ENCODE measurements around the gene DIMT1.

The DIMT1 gene

DNA sequence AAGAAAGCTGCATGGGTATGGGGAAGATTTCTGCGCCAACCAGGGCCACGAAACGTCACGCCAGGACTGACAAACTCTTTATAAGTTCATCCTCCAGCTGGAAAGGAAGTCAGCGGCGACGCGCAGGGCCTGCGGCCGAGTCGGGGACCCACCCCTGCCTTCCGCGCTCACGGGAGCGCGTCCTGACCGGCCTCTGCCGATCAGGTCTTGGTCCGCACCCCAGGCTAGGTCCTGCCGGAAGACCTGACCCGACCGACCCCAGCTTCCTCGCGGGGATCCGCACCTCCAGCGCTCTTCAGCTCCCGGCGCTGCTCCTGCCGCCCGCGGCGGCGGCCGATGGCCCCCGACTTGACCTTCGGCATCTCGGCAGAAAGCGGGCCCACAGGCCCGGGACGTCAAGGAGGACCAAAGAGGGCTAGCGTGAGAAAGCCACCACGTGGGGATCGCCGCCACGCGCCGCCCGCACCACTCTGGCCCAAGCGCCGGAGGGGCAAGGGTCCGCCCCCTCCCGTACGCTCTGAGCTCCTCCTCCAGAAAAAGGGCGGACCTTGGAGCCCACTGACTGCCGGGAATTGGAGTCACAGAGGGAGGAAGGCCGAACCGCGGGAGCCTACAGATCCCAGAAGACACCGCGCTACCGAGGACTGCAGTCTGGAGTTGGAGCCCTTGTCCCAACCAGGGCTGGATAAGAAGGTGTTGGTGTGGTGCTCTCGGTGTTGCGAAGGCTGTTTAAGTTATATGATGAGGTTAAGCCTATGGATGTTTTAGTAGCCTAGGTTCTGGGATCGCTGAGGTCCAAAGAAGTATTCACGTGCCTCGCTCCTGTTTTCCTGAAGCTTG, at the start of gene DIMT1:
DIMT1 (minus strand) TSS at position 495 of the 840 bp plus-strand sequence; CDS start at position 362, 133 bp downstream.
- no peak for TF ChIP-seq CTCF (IDR thresholded peaks at IDR 0.05; ENCODE audit: insufficient read depth, low read depth, low read length, missing control alignments)
- H3K4me3 ChIP-seq (ENCODE audit: low read length): peak within 1 kb of the TSS; percentile 96
- peak; percentile 99 for DNase-seq (ENCODE audit: low read depth)

DNA sequence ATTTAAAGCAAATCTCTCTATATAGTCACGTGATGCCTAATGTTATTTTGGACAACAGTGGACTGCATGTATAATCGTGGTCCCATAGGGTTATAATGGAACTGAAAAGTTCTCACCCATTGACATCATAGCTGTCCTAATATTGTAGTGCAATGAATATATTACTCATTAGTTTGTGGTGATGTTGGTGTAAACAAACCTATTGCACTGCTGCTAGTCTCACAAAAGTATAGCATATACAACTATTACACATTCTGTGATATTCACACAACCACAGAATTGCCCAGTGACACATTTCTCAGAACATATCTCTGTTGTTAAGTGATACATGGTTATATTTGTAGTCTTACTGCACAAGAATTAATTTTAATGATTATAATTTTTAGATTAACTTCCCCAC, 46.6 kb upstream of the DIMT1 start:
- no peak for DNase-seq (ENCODE audit: low read depth)
- H3K4me3 ChIP-seq (ENCODE audit: low read length): no peak overlapping the region
- no peak for TF ChIP-seq CTCF (IDR thresholded peaks at IDR 0.05; ENCODE audit: insufficient read depth, low read depth, low read length, missing control alignments)

DNA sequence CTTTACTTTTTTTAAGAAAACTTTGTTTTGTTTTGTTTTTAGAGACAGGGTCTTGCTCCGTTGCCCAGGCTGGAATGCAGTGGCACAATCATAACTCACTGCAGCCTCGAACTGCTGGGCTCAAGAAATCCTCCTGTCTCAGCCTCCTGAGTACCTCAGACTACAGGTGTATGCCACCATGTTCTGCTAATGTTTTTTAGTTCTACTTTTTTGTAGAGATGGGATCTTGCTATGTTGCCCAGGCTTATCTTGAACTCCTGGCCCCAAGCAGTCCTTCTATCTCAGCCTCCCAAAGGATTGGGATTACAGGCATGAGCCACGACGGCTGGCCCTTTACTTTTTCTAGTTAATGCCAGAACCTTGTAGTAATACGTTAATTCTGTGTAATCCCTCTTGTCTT, 44.8 kb upstream of the DIMT1 start:
- TF ChIP-seq CTCF (IDR thresholded peaks at IDR 0.05; ENCODE audit: insufficient read depth, low read depth, low read length, missing control alignments): no peak
- H3K4me3 ChIP-seq (ENCODE audit: low read length): no peak overlapping the region
- no peak for DNase-seq (ENCODE audit: low read depth)

- no peak for TF ChIP-seq CTCF (IDR thresholded peaks at IDR 0.05; ENCODE audit: insufficient read depth, low read depth, low read length, missing control alignments)
- no peak for DNase-seq (ENCODE audit: low read depth)
Measured at GRCh38 chr5:62432621-62433064, 28.9 kb upstream of the DIMT1 start.

GRCh38 chr5:62431735-62432620, 28.3 kb upstream of the DIMT1 start:
- no peak overlapping the region for H3K4me3 ChIP-seq (ENCODE audit: low read length)
- no peak for TF ChIP-seq CTCF (IDR thresholded peaks at IDR 0.05; ENCODE audit: insufficient read depth, low read depth, low read length, missing control alignments)
- no peak for DNase-seq (ENCODE audit: low read depth)

More at GRCh38 chr5:62432621-62433064, 28.9 kb upstream of the DIMT1 start:
- no peak overlapping the region for H3K4me3 ChIP-seq (ENCODE audit: low read length)

DNA sequence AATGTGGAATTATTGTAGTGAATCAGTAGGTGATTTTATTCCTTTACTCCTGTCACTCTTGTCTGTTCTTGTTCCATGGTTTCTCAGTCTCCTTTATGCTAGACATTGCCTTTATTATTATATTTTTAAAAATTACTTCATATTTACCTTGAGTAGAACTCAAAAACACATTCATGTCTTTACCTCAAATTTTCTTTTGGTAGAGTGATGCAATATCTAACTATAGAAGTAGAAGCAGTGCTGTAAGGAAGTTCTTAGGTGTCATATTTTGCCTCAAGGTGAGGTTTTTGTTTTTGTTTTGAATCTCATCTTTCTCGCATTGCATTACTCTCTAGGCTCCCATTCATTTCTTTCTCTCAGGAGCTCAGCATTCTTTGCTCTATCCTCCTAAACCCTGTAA, 21.1 kb upstream of the DIMT1 start:
- TF ChIP-seq CTCF (IDR thresholded peaks at IDR 0.05; ENCODE audit: insufficient read depth, low read depth, low read length, missing control alignments): no peak
- no peak for DNase-seq (ENCODE audit: low read depth)
- H3K4me3 ChIP-seq (ENCODE audit: low read length): no peak overlapping the region
